Upper lobe of left lung (tissue), 4 donors: ENCODE results near the gene TK2.

ENCODE experiments used
- EP300 ChIP-seq, 4 donors: sonication (generic); formaldehyde crosslinking; IDR thresholded peaks; one replicate each; pipeline ENCODE4 v1.5.1; 2017; ENCODE audit warnings: antibody characterized with exemption in 4 of 4, control low read depth in 2 of 4
- POLR2AphosphoS5 ChIP-seq, 2 donors: sonication (generic); formaldehyde crosslinking; IDR thresholded peaks; one replicate each; pipeline ENCODE4 v1.5.1; 2017; ENCODE audit warnings: antibody characterized with exemption in 2 of 2
- TF ChIP-seq, protein P1 (sequence below), 6 experiments: fragments of 450-650 bp in 4 of 6; fragments of 200-600 bp in 2 of 6; sonication (generic) in 2 of 6; IDR thresholded peaks; one replicate each; pipeline ENCODE4 v1.5.1; 2016 to 2019; ENCODE audit warnings: antibody characterized with exemption in 6 of 6

- TF ChIP-seq, protein P1, sequence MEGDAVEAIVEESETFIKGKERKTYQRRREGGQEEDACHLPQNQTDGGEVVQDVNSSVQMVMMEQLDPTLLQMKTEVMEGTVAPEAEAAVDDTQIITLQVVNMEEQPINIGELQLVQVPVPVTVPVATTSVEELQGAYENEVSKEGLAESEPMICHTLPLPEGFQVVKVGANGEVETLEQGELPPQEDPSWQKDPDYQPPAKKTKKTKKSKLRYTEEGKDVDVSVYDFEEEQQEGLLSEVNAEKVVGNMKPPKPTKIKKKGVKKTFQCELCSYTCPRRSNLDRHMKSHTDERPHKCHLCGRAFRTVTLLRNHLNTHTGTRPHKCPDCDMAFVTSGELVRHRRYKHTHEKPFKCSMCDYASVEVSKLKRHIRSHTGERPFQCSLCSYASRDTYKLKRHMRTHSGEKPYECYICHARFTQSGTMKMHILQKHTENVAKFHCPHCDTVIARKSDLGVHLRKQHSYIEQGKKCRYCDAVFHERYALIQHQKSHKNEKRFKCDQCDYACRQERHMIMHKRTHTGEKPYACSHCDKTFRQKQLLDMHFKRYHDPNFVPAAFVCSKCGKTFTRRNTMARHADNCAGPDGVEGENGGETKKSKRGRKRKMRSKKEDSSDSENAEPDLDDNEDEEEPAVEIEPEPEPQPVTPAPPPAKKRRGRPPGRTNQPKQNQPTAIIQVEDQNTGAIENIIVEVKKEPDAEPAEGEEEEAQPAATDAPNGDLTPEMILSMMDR (IDR thresholded peaks at IDR 0.05): no peak
- TF ChIP-seq EP300 (IDR thresholded peaks at IDR 0.05) (no peak), POLR2AphosphoS5 (IDR thresholded peaks at IDR 0.05) (no peak)
These were observed 1.9 kb downstream of the TK2 start for GRCh38 chr16:66548068-66548467.
